Right renal pelvis (tissue), 4 donors: ENCODE measurements around the gene NSUN7. TPM values are rescaled to one million over a fixed set of nuclear protein-coding genes. Genes with fewer than 3 reads are reported as not detected.
A peak's percentile ranks its signal among the peaks of the same experiment; 100 is the strongest.

Source experiments
- DNase-seq, 4 donors: peaks; one replicate each; pipeline ENCODE4 v3.0.0-alpha.2; 2013; ENCODE audit warnings: low read depth in 4 of 4, low spot score in 3 of 4, missing footprints in 1 of 4
- polyA plus RNA-seq, 4 donors: library from polyadenylated mRNA; unstranded; fragments of 120-200 nt; gene quantifications; one replicate each; pipeline ENCODE4 v1.2.1, GENCODE V29; 2013; ENCODE audit not compliant: insufficient read length in 4 of 4

NSUN7 gene
- polyA plus RNA-seq, 4 donors = 11.5 to 13.9 (median 13.0) TPM

GRCh38 chr4:40734497-40734896 is 15.3 kb upstream of the NSUN7 start:
- no peak for DNase-seq

DNA sequence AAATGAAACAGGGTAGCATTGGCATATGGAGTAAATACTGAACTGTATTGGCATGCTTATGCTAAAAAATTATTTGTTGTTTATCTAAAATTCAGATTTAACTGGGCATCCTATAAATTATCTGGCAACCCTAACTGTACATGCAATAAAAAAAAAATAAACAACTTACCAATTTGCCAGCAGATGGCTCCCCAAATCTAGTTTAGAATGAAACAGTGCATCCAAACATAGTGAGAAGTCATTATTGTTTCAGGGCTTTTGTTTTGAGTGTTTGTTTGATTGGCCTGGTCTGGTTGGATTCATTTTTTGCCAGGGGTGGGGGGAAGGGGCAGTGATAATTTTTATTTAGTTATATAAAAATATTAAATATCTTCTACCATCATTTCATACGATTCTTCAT is 12.8 kb upstream of the NSUN7 start:
- peak in 1 of 4 donors; percentile 22 for DNase-seq

GRCh38 chr4:40737879-40738278 is 11.9 kb upstream of the NSUN7 start:
- DNase-seq = no peak

DNA sequence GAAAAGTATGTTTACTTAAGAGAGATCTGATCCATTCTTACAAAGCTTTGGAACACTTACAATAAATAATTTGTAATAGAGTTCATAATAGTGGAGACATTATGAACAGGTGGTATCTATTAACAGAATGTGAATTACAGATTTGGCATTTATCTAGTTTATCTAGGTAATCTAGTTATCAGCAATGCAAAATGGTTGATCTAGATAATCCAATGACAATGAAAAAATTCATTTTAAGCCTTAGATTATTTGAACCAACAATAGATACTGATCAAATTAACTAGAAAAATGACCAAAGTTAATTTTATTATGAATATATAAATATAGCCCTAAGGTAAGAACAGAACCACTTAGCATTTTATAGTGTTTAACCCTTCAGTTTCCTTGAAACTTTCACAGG is 10.4 kb upstream of the NSUN7 start:
- no peak for DNase-seq

DNA sequence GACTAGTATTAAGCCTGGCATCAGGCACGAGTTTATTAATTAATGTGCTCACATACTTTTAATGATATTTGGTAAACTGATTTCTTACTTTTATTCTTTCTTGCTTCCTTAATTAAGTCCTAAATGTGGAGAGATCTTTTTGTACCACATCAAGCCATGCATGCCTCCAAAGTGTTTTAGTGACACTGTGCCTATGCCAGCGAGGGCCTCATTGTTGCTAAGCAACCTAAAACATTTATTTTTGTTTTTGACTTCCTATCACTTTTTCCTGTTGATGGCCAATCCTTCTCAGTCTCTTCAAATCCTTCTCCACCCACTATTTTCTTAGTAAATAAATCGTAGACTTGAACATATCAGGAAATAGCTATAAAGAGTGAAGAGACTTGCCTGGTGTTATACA is 5.5 kb upstream of the NSUN7 start:
- DNase-seq = no peak

GRCh38 chr4:40745285-40745984 is 4.3 kb upstream of the NSUN7 start:
- DNase-seq = no peak

DNA sequence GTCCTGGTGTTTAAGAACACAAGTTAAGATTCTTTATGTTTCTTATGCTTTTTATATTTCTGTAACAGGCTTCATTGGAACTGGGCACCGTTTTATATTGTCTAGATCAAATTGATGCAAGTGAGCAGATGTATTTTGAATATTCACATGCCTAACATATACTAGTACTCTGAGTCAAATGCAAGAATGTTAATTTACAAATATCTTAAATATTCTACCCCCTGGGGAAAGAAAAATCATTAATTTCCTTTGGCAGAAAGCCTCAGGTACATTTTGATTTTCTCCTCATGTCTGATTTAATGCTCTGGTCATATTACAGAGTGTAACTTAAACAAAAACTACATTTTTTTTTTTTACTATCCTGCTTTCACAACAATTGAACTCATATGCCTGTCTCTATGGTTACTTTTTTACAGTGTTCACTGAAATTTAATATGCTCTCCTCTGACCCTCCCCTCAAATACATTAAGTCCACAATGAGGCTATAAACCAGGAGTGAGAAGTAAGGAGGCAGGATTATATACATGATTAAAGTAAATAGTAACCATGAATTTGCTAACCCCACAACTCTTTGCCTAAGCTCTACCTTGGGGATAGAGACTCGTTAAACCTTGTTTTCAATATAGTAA is 2.4 kb upstream of the NSUN7 start:
- DNase-seq = no peak

GRCh38 chr4:40750461-40751258 is 905 bp downstream of the NSUN7 start:
- DNase-seq = peak in 3 of 4 donors; percentile 12 to 38 (median 37)

- DNase-seq = no peak
Observed at GRCh38 chr4:40755616-40756015, 5.9 kb downstream of the NSUN7 start.

GRCh38 chr4:40763228-40763716 is 13.5 kb downstream of the NSUN7 start:
- no peak for DNase-seq

DNA sequence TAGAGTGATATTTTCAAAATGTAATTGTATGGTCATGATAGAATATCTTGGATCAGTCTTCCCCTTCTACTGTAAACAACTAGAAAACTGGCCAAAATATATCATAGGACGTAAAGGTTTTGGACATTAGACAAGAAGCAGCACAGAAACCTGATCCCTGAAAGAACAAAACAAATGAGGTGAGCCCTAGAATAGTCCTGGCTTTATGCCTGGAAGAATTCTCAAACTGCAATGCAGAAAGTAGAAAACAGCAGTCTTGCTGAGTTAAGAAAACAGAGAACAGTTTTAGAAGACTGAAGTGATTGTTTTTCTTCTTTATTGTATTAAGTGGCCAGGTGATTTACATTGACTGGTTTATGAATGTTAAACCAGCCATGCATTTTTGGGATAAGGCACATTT is 19.5 kb downstream of the NSUN7 start:
- peak in 2 of 4 donors; percentile 19 to 20 for DNase-seq

GRCh38 chr4:40778090-40778489 is 28.3 kb downstream of the NSUN7 start:
- no peak for DNase-seq

GRCh38 chr4:40782876-40783275 is 33.1 kb downstream of the NSUN7 start:
- no peak for DNase-seq

- DNase-seq = no peak
Observed at GRCh38 chr4:40785727-40786126, 36.0 kb downstream of the NSUN7 start.

GRCh38 chr4:40788331-40788730 is 38.6 kb downstream of the NSUN7 start:
- no peak for DNase-seq

DNA sequence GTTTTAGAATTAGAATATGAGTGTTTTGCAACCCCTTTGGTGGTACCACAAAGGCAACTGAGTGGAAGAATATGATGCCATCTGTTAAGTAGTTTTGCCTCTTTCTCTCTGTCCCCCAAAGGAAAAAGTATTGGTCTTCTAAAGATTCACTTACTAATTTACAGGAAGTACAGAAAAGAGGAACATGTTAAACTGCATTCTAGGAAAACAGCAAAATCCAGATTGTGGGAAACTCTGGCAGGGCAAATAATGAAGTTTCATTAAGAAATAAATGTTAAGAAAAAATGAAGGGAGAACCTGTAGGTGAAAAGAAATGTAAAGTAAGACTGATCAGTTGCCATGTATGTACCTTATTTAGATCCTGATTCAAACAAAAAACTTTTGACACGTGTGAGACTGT is 39.3 kb downstream of the NSUN7 start:
- DNase-seq = no peak

DNA sequence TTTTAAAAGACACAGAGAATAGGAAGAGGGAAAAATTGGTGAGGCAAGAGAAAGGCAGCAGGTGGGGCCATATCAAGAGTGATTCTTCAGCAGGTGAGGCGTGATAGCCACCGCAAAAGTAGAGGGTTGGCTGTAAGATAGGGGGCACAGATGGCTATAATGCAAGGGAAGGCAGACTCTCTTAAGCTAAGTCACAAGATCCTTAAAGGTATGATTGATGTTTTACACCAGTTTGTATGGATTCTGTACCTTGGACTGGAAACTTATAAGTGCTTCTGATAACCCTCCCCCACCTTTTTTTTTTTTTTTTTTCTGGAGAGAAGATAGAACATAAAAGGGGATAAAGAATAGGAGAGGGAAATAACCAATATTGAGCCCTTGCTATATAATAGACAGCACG is 40.0 kb downstream of the NSUN7 start:
- DNase-seq = no peak

DNA sequence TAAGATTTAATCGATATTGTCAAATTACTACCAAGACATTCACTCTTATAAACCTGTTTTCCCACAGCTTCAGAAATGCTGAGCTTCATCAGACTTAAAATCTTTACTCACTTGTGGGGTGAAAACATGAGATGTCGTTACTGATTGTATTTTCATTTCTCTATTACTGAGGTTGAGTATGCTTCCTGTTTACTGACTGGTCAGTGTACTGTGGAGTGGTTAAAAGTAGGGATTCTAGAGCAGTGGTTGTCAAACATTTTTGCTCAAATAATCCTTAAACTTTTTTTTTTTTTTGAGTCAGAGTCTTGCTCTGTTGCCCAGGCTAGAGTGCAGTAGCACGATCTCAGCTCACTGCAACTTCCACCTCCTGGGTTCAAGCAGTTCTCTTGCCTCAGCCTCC is 50.3 kb downstream of the NSUN7 start:
- DNase-seq = no peak

DNA sequence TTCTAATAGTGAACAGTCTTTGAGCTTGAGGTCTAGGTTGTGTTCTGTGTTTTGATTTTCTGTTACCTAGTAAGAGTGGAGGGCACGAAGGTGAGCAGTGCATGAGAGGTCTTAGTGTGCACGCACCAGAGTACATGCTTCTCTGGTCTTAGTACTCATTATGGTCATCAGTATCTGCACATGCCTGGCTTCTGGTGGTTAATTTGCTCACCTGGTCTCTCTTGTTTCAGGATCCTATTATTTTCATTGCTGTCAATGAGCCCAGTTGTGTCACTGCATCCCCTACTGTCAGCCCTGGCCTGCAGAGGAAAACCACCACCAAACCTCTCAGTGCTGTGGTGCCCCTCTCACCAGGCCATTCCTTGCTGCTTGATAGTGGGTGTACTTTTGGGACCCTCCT is 54.8 kb downstream of the NSUN7 start:
- no peak for DNase-seq

DNA sequence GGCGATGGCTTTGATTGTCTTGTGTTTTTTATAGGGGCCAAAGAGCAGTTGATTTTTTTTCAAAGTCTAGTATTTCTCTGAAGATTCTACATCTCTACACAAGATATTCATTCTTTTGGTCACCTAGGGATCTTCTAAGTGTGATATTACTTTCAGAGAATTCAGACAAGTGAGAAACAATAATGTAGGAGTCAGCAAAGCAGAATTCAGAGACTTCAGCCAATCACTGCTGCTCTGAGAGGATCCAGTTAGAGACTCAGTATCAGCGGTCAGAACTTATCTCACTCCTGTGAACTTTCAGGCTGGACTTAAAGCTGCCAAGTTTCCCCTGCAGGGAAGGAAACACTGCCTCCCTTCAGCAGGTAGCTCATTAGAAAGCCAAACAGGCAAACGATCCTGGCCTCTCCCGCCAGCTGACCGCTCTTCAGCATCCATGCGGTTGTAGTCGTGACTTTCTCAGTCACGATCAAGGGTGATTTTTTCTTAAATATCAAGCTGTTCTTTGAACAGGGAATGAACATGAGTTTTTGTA is 59.2 kb downstream of the NSUN7 start:
- no peak for DNase-seq

- no peak for DNase-seq
Observed at GRCh38 chr4:40811956-40812355, 62.2 kb downstream of the NSUN7 start.
